Stomach (tissue), 4 donors: Measurements from ENCODE around the gene SPG7.
"Not testable (repeated sequence)": the region's sequence is repeated elsewhere in the genome, so short reads cannot be mapped to it uniquely, and the experiment has no call there.

Source experiments
- POLR2A ChIP-seq, 4 donors: fragments of 450-650 bp; IDR thresholded peaks; one replicate each; pipeline ENCODE4 v1.6.1; 2016; ENCODE audit warnings: antibody characterized with exemption in 4 of 4, control low read depth in 2 of 4, mild to moderate bottlenecking in 1 of 4, moderate library complexity in 1 of 4
- POLR2AphosphoS5 ChIP-seq, 3 donors: sonication (generic); formaldehyde crosslinking; IDR thresholded peaks; one replicate each; pipeline ENCODE4 v1.6.1; 2016; ENCODE audit warnings: antibody characterized with exemption in 3 of 3
- TF ChIP-seq, protein P1 (sequence below), 7 experiments: fragments of 450-650 bp in 4 of 7; fragments of 200-600 bp in 3 of 7; sonication (generic) in 3 of 7; IDR thresholded peaks; one replicate each; pipeline ENCODE4 v1.5.1; 2016 to 2019; ENCODE audit warnings: antibody characterized with exemption in 7 of 7, control low read depth in 2 of 7, mild to moderate bottlenecking in 1 of 7

DNA sequence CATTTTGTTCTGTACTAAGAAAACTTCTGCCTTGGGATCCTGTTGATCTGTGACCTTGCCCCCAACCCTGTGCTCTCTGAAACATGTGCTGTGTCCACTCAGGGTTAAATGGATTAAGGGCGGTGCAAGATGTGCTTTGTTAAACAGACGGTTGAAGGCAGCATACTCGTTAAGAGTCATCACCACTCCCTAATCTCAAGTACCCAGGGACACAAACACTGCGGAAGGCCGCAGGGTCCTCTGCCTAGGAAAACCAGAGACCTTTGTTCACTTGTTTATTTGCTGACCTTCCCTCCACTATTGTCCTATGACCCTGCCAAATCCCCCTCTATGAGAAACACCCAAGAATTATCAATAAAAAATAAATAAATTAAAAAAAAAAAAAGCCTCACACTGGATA lies 44.9 kb upstream of the SPG7 start:
- TF ChIP-seq, protein P1, sequence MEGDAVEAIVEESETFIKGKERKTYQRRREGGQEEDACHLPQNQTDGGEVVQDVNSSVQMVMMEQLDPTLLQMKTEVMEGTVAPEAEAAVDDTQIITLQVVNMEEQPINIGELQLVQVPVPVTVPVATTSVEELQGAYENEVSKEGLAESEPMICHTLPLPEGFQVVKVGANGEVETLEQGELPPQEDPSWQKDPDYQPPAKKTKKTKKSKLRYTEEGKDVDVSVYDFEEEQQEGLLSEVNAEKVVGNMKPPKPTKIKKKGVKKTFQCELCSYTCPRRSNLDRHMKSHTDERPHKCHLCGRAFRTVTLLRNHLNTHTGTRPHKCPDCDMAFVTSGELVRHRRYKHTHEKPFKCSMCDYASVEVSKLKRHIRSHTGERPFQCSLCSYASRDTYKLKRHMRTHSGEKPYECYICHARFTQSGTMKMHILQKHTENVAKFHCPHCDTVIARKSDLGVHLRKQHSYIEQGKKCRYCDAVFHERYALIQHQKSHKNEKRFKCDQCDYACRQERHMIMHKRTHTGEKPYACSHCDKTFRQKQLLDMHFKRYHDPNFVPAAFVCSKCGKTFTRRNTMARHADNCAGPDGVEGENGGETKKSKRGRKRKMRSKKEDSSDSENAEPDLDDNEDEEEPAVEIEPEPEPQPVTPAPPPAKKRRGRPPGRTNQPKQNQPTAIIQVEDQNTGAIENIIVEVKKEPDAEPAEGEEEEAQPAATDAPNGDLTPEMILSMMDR (IDR thresholded peaks at IDR 0.05): not testable (repeated sequence)
- TF ChIP-seq POLR2A, POLR2AphosphoS5 (IDR thresholded peaks at IDR 0.05): not testable (repeated sequence)
